ENCODE measurements around the gene ARAP1.
A peak's percentile ranks its signal among the peaks of the same experiment; 100 is the strongest.

- TF ChIP-seq EP300 (IDR thresholded peaks at IDR 0.05) (peak in 2 of 4 donors; percentile 25 to 44), POLR2A (IDR thresholded peaks at IDR 0.05) (no peak), POLR2AphosphoS5 (IDR thresholded peaks at IDR 0.05) (peak; percentile 79 to 95 (median 92))
- TF ChIP-seq, protein P1, sequence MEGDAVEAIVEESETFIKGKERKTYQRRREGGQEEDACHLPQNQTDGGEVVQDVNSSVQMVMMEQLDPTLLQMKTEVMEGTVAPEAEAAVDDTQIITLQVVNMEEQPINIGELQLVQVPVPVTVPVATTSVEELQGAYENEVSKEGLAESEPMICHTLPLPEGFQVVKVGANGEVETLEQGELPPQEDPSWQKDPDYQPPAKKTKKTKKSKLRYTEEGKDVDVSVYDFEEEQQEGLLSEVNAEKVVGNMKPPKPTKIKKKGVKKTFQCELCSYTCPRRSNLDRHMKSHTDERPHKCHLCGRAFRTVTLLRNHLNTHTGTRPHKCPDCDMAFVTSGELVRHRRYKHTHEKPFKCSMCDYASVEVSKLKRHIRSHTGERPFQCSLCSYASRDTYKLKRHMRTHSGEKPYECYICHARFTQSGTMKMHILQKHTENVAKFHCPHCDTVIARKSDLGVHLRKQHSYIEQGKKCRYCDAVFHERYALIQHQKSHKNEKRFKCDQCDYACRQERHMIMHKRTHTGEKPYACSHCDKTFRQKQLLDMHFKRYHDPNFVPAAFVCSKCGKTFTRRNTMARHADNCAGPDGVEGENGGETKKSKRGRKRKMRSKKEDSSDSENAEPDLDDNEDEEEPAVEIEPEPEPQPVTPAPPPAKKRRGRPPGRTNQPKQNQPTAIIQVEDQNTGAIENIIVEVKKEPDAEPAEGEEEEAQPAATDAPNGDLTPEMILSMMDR (IDR thresholded peaks at IDR 0.05) = no peak
Measured at GRCh38 chr11:72735495-72736027, 16.6 kb downstream of the ARAP1 start.

Measured in sigmoid colon (tissue), 4 donors.